Measurements from ENCODE around the gene PRAMEF1. TPM values are rescaled to one million over a fixed set of nuclear protein-coding genes. Genes with fewer than 3 reads are reported as not detected.
"Not testable (repeated sequence)": the region's sequence is repeated elsewhere in the genome, so short reads cannot be mapped to it uniquely, and the experiment has no call there.

The PRAMEF1 gene
- total and polyA plus RNA-seq, 12 donors = not detected

DNA sequence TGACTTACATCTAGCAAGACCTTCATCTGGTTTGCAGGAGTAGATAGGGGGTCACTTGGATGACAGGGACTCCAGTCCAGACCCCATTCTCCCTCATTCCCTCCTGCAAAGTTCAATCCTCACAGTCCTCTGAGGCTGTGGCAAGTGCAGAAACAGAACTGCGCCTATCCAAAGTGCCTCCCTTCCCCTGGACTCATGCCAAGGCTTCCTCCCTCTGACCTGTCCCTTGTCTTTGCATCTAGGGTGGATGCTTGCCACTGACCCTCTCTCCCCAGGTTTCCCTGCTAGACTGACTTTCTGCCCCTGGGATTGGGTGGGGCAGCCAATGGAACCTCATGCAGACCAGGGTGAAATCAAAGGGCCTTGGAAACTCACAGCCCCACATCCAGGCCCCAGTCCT, 18.7 kb downstream of the PRAMEF1 start:
- H3K36me3 ChIP-seq (replicated peaks in 1 of 2) = no peaks in the 10 kb centered on the region
- 75 to 90% (median 80%) methylated on average over 1 of the region's 1 CpG; no CpG with 5 or more reads in 1 of the 4 donors for WGBS, 4 donors
- H3K9me3 ChIP-seq (replicated peaks in 1 of 3) = no peaks in the 10 kb centered on the region
- no peak for TF ChIP-seq POLR2A (IDR thresholded peaks at IDR 0.05)
- TF ChIP-seq, protein P1, sequence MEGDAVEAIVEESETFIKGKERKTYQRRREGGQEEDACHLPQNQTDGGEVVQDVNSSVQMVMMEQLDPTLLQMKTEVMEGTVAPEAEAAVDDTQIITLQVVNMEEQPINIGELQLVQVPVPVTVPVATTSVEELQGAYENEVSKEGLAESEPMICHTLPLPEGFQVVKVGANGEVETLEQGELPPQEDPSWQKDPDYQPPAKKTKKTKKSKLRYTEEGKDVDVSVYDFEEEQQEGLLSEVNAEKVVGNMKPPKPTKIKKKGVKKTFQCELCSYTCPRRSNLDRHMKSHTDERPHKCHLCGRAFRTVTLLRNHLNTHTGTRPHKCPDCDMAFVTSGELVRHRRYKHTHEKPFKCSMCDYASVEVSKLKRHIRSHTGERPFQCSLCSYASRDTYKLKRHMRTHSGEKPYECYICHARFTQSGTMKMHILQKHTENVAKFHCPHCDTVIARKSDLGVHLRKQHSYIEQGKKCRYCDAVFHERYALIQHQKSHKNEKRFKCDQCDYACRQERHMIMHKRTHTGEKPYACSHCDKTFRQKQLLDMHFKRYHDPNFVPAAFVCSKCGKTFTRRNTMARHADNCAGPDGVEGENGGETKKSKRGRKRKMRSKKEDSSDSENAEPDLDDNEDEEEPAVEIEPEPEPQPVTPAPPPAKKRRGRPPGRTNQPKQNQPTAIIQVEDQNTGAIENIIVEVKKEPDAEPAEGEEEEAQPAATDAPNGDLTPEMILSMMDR (IDR thresholded peaks at IDR 0.05) = no peak
- no peak for DNase-seq
- intact Hi-C loops (cut with DNase I) = no loop called here
- no peak overlapping the region for H3K4me3 ChIP-seq
- no peaks in the 10 kb centered on the region for H3K4me1 ChIP-seq (replicated peaks in 1 of 2)
- no peak overlapping the region for H3K27ac ChIP-seq
- no peaks in the 10 kb centered on the region for H3K27me3 ChIP-seq

DNA sequence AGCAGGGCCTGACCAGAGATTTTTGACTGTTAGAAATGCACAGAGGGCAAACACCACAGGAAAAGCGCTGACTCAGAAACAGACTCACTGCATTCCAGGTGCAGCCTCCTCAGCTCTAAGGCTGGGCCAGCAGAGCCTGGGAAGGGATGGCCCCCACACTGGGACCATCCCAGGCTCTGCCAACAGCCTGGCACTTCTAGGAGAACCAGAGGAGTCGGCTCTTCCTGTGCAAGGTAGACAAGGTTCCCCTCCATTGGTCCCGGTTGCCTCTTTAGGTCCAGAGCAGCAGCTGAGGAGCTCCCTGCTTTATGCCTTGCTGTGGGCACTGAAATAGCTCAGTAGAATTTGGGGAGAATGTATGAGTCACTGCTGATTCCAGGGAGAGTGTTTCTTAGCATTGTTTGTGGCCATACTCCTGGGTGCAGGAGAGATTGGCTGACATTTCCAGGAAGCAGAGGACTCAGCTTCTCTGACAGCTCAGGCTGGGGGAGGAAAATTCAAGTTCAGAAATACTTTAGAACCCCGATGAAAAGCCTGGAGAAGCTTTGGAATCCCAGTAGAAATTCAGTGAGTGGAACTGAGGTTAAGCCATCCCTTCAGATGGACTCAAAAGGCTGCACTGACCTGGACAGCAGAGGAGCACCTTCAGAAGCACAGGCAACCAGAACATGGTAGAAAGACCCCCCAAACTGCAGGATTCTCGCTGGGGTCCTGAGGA, 19.7 kb downstream of the PRAMEF1 start:
- H3K27ac ChIP-seq = no peak overlapping the region
- H3K27me3 ChIP-seq = no peaks in the 10 kb centered on the region
- no peaks in the 10 kb centered on the region for H3K4me1 ChIP-seq (replicated peaks in 1 of 2)
- no peak overlapping the region for H3K4me3 ChIP-seq
- H3K36me3 ChIP-seq (replicated peaks in 1 of 2) = no peaks in the 10 kb centered on the region
- DNase-seq = no peak
- TF ChIP-seq POLR2A (IDR thresholded peaks at IDR 0.05) = no peak
- TF ChIP-seq, protein P1 (IDR thresholded peaks at IDR 0.05) = no peak
- intact Hi-C loops (cut with DNase I) = no loop called here
- 48 to 70% (median 67%) methylated on average over 2 to 5 of the region's 5 CpGs for WGBS, 4 donors
- H3K9me3 ChIP-seq (replicated peaks in 1 of 3) = no peaks in the 10 kb centered on the region

DNA sequence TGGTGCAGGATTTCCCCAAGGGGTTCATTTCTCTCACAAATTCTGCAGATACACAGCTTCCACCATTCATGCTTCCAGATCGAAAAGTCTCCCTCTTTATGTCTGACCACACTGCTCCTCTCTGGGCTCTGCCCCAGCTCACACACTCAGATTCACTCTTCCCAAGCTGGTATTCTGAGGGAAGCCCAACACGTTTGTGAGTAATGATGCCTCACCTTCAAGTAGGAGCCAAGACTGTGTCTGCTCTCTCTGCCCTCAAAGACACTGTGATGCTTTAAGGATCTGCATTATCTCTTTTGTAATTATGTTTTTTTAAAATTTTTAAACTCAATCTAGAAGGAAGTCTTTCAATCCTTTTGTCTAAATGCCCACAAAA, 20.2 kb downstream of the PRAMEF1 start:
- Histone ChIP-seq H3K27me3 (no peaks in the 10 kb centered on the region), H3K27ac (no peak overlapping the region), H3K9me3 (replicated peaks in 1 of 3) (no peaks in the 10 kb centered on the region), H3K36me3 (replicated peaks in 1 of 2) (no peaks in the 10 kb centered on the region), H3K4me1 (replicated peaks in 1 of 2) (no peaks in the 10 kb centered on the region), H3K4me3 (no peak overlapping the region)
- intact Hi-C loops (cut with DNase I) = no loop called here
- 40 to 53% (median 52%) methylated on average over 2 of the region's 2 CpGs for WGBS, 4 donors
- TF ChIP-seq POLR2A (IDR thresholded peaks at IDR 0.05) = no peak
- TF ChIP-seq, protein P1 (IDR thresholded peaks at IDR 0.05) = no peak
- no peak for DNase-seq

DNA sequence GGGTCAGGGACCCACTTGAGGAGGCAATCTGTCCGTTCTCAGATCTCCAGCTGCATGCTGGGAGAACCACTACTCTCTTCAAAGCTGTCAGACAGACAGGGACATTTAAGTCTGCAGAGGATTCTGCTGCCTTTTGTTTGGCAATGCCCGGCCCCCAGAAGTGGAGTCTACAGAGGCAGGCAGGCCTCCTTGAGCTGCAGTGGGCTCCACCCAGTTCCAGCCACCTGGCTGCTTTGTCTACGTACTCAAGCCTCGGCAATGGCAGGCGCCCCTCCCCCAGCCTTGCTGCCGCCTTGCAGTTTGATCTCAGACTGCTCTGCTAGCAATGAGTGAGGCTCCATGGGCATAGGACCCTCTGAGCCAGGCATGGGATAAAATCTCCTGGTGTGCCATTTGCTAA, 27.9 kb downstream of the PRAMEF1 start:
- H3K27me3 ChIP-seq; H3K36me3 ChIP-seq (replicated peaks in 1 of 2); H3K4me1 ChIP-seq (replicated peaks in 1 of 2); H3K9me3 ChIP-seq (replicated peaks in 1 of 3); H3K27ac ChIP-seq; H3K4me3 ChIP-seq; intact Hi-C loops (cut with DNase I); DNase-seq: not testable (repeated sequence)
- 43 to 75% (median 70%) methylated on average over 1 to 6 of the region's 6 CpGs; no CpG with 5 or more reads in 1 of the 4 donors for WGBS, 4 donors

DNA sequence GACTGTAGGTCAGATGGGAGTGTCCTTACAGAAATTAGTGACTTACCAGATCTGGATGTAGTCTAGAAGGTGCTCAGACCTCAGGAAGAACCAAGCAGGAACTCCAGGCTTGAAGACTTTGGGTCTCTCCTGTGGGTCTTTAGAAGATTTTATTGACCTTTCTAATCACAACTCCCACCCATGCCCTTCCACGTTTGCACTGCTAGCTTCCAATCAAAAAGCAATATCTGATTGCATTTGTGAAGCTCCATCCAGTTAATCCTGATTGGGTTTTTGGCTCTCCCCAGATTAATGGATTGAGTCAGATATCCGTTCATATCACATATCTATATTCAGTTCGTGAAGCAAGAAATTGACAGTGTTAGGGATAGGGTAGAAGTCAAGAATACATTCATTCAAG, 40.1 kb downstream of the PRAMEF1 start, which contains the start of gene PRAMEF11:
Gene PRAMEF11 (minus strand): TSS at position 101 of the 400 bp plus-strand sequence. CDS start 2,621 bp downstream, outside the sequence.
- H3K4me3 ChIP-seq; H3K36me3 ChIP-seq (replicated peaks in 1 of 2); intact Hi-C loops (cut with DNase I); H3K4me1 ChIP-seq (replicated peaks in 1 of 2); DNase-seq; H3K27me3 ChIP-seq; H3K27ac ChIP-seq; H3K9me3 ChIP-seq (replicated peaks in 1 of 3): not testable (repeated sequence)
- WGBS, 4 donors = 35 to 68% (median 53%) methylated on average over 3 of the region's 3 CpGs

DNA sequence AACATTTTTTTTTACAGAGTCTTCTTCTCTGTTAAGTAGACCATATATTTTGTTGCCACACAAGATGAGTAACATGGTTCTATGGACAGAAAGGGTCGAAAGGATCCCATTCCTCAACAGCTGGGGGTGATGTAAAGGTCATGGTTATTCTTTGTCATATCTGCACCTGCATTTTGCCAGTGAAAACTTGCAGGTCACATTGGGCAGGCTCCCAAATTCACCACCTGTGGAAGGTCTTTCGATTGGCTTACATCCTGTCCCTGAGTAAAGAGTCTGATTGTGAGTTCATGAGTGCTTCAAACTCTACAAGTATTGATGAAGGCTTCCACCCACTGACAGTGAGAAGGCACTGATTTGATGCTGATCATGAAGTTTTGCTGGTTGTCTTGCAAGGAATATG, 42.1 kb downstream of the PRAMEF1 start:
- H3K4me3 ChIP-seq; H3K36me3 ChIP-seq (replicated peaks in 1 of 2); H3K4me1 ChIP-seq (replicated peaks in 1 of 2); DNase-seq; H3K27me3 ChIP-seq; H3K9me3 ChIP-seq (replicated peaks in 1 of 3); H3K27ac ChIP-seq; intact Hi-C loops (cut with DNase I): not testable (repeated sequence)
- WGBS, 4 donors = 43 to 72% (median 55%) methylated on average over 2 of the region's 2 CpGs

All from adrenal gland (tissue), 12 donors.